HFFc6 (cell line): ENCODE data around the gene PKP2. TPM values are rescaled to one million over a fixed set of nuclear protein-coding genes. Genes with fewer than 3 reads are reported as not detected.

Experiments used
- DNase-seq: peaks from one replicate; pipeline ENCODE4 v3.0.0-alpha.2; 2018
- H3K27ac Mint-ChIP-seq: 2 replicates; pipeline ENCODE4 v1.8.0; 2020; ENCODE audit warnings: mild to moderate bottlenecking, mixed read lengths
- H3K27me3 Mint-ChIP-seq: 2 replicates; pipeline ENCODE4 v1.8.0; 2021; ENCODE audit warnings: mild to moderate bottlenecking, moderate library complexity, mixed read lengths; ENCODE audit not compliant: insufficient read depth
- H3K36me3 Mint-ChIP-seq: 2 replicates; pipeline ENCODE4 v1.8.0; 2021; ENCODE audit warnings: low read depth, mixed read lengths
- H3K4me1 Mint-ChIP-seq: 2 replicates; pipeline ENCODE4 v1.8.0; 2020; ENCODE audit warnings: low read depth, mixed read lengths
- H3K4me3 Mint-ChIP-seq: 2 replicates; pipeline ENCODE4 v1.8.0; 2020; ENCODE audit warnings: mild to moderate bottlenecking, moderate library complexity, mixed read lengths
- H3K9me3 Mint-ChIP-seq: 2 replicates; pipeline ENCODE4 v1.8.0; 2020; ENCODE audit warnings: mild to moderate bottlenecking, mixed read lengths
- total RNA-seq, 6 experiments: library from RNA; stranded (reverse); fragmentation: NEBNext Ultra II Directional; extraction: Animal tissue kit (Norgen Biotek cat#: 25700); gene quantifications; 2 replicates in 1 of 6; 3 replicates in 5 of 6; pipeline ENCODE4 v1.2.3, GENCODE V29; 2021
- TF ChIP-seq, protein P1 (sequence below): fragments of 200-600 bp; sonication (generic); IDR thresholded peaks from 2 replicates; pipeline ENCODE4 v1.5.0; 2021; ENCODE audit warnings: antibody characterized with exemption, mild to moderate bottlenecking

Gene PKP2
- total RNA-seq, 6 experiments from 2014 or later, result 0.17 TPM; not detected in 5

- H3K4me1 Mint-ChIP-seq, result no peaks in the 10 kb centered on the region
- H3K36me3 Mint-ChIP-seq, result no peaks in the 10 kb centered on the region
- no peak for DNase-seq
- no peak overlapping the region for H3K27ac Mint-ChIP-seq
- H3K4me3 Mint-ChIP-seq, result no peak overlapping the region
- TF ChIP-seq, protein P1, sequence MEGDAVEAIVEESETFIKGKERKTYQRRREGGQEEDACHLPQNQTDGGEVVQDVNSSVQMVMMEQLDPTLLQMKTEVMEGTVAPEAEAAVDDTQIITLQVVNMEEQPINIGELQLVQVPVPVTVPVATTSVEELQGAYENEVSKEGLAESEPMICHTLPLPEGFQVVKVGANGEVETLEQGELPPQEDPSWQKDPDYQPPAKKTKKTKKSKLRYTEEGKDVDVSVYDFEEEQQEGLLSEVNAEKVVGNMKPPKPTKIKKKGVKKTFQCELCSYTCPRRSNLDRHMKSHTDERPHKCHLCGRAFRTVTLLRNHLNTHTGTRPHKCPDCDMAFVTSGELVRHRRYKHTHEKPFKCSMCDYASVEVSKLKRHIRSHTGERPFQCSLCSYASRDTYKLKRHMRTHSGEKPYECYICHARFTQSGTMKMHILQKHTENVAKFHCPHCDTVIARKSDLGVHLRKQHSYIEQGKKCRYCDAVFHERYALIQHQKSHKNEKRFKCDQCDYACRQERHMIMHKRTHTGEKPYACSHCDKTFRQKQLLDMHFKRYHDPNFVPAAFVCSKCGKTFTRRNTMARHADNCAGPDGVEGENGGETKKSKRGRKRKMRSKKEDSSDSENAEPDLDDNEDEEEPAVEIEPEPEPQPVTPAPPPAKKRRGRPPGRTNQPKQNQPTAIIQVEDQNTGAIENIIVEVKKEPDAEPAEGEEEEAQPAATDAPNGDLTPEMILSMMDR, result no peak
- peaks cover 16% of the 10 kb centered on the region for H3K9me3 Mint-ChIP-seq
- H3K27me3 Mint-ChIP-seq, result no peaks in the 10 kb centered on the region
These were observed 84.7 kb downstream of the PKP2 start for GRCh38 chr12:32811686-32812392.

GRCh38 chr12:32809846-32810245, 86.7 kb downstream of the PKP2 start:
- no peaks in the 10 kb centered on the region for H3K4me1 Mint-ChIP-seq
- no peak for DNase-seq
- TF ChIP-seq, protein P1, result no peak
- H3K36me3 Mint-ChIP-seq, result no peaks in the 10 kb centered on the region
- no peak overlapping the region for H3K4me3 Mint-ChIP-seq
- no peaks in the 10 kb centered on the region; the same call in 1 of the 2 replicates for H3K27me3 Mint-ChIP-seq
- no peak overlapping the region for H3K27ac Mint-ChIP-seq
- H3K9me3 Mint-ChIP-seq, result peaks cover 16% of the 10 kb centered on the region

GRCh38 chr12:32809196-32809595, 87.4 kb downstream of the PKP2 start:
- no peaks in the 10 kb centered on the region; the same call in 1 of the 2 replicates for H3K27me3 Mint-ChIP-seq
- H3K9me3 Mint-ChIP-seq, result peaks cover 16% of the 10 kb centered on the region
- no peak overlapping the region for H3K4me3 Mint-ChIP-seq
- no peak overlapping the region for H3K27ac Mint-ChIP-seq
- no peaks in the 10 kb centered on the region for H3K36me3 Mint-ChIP-seq
- DNase-seq, result no peak
- H3K4me1 Mint-ChIP-seq, result no peaks in the 10 kb centered on the region
- TF ChIP-seq, protein P1, result no peak

GRCh38 chr12:32804301-32804700, 92.3 kb downstream of the PKP2 start:
- TF ChIP-seq, protein P1, result no peak
- H3K27me3 Mint-ChIP-seq, result no peaks in the 10 kb centered on the region; the same call in 1 of the 2 replicates
- H3K4me1 Mint-ChIP-seq, result no peaks in the 10 kb centered on the region
- H3K36me3 Mint-ChIP-seq, result no peaks in the 10 kb centered on the region
- DNase-seq, result no peak
- no peak overlapping the region for H3K27ac Mint-ChIP-seq
- H3K4me3 Mint-ChIP-seq, result no peak overlapping the region
- peaks cover 11% of the 10 kb centered on the region for H3K9me3 Mint-ChIP-seq

- H3K36me3 Mint-ChIP-seq, result no peaks in the 10 kb centered on the region
- no peaks in the 10 kb centered on the region for H3K4me1 Mint-ChIP-seq
- TF ChIP-seq, protein P1, result no peak
- H3K4me3 Mint-ChIP-seq, result no peak overlapping the region
- H3K9me3 Mint-ChIP-seq, result peaks cover 6% of the 10 kb centered on the region; the same call in 1 of the 2 replicates
- no peaks in the 10 kb centered on the region; the same call in 1 of the 2 replicates for H3K27me3 Mint-ChIP-seq
- H3K27ac Mint-ChIP-seq, result no peak overlapping the region
- DNase-seq, result no peak
These were observed 95.2 kb downstream of the PKP2 start for GRCh38 chr12:32801269-32801980.
